Retinal pigment epithelial cell (primary cell): Measurements from ENCODE around the gene INPP5D.

Experiments
- DNase-seq: peaks from one replicate; pipeline ENCODE4 v3.0.0-alpha.2; 2010; ENCODE audit warnings: low read depth
- H3K4me3 ChIP-seq: 2 replicates; pipeline ENCODE4 v1.5.1; 2011; ENCODE audit warnings: mild to moderate bottlenecking, low read length, control low read depth, moderate library complexity
- CTCF ChIP-seq: conservative IDR thresholded peaks from 2 replicates; pipeline ENCODE4 v1.5.1; 2011; ENCODE audit warnings: low read depth, low read length, control low read depth, inconsistent platforms

Gene INPP5D

GRCh38 chr2:233137040-233137439 lies 76.9 kb downstream of the INPP5D start:
- no peak for DNase-seq
- TF ChIP-seq CTCF, result no peak
- no peak overlapping the region for H3K4me3 ChIP-seq

- no peak overlapping the region for H3K4me3 ChIP-seq
- no peak for TF ChIP-seq CTCF
- DNase-seq, result no peak
Measured at GRCh38 chr2:233140077-233140585, 80.0 kb downstream of the INPP5D start.

- no peak overlapping the region for H3K4me3 ChIP-seq
- no peak for DNase-seq
- TF ChIP-seq CTCF, result no peak
Measured at GRCh38 chr2:233140978-233141377, 80.8 kb downstream of the INPP5D start.

- no peak for TF ChIP-seq CTCF
- DNase-seq, result no peak
- H3K4me3 ChIP-seq, result no peak overlapping the region
Measured at GRCh38 chr2:233141901-233142300, 81.8 kb downstream of the INPP5D start.

GRCh38 chr2:233142355-233142897 lies 82.3 kb downstream of the INPP5D start:
- DNase-seq, result no peak
- no peak overlapping the region for H3K4me3 ChIP-seq
- no peak for TF ChIP-seq CTCF

- no peak overlapping the region for H3K4me3 ChIP-seq
- no peak for DNase-seq
- no peak for TF ChIP-seq CTCF
Measured at GRCh38 chr2:233143700-233144331, 83.7 kb downstream of the INPP5D start.

GRCh38 chr2:233145726-233146125 lies 85.6 kb downstream of the INPP5D start:
- DNase-seq, result no peak
- H3K4me3 ChIP-seq, result no peak overlapping the region
- no peak for TF ChIP-seq CTCF
